Measurements from ENCODE around the gene SNTG2. TPM values are rescaled to one million over a fixed set of nuclear protein-coding genes. Genes with fewer than 3 reads are reported as not detected.

Gene SNTG2
- total RNA-seq, 2 donors from 2014 or later = 2.0 to 5.0 TPM

DNA sequence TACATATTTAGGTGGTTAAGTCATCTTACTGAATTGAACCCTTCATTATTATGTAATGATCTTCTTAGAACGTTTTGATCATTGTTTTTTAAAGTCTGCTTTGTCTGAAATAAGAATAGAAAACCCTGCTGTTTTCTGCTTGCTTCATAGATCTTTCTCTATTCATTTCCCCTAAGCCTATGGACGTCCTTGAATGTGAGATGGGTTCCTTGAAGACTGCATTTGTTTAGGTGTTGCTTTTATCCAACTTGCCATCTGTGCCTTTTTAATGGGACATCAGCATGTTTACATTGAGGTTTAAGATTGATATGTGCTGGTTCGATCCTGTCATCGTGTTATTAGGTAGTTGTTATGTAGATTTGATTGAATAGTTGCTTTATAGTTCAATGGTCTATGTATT is 95.4 kb downstream of the SNTG2 start:
- WGBS = 68% methylated on average over 4 of the region's 4 CpGs

DNA sequence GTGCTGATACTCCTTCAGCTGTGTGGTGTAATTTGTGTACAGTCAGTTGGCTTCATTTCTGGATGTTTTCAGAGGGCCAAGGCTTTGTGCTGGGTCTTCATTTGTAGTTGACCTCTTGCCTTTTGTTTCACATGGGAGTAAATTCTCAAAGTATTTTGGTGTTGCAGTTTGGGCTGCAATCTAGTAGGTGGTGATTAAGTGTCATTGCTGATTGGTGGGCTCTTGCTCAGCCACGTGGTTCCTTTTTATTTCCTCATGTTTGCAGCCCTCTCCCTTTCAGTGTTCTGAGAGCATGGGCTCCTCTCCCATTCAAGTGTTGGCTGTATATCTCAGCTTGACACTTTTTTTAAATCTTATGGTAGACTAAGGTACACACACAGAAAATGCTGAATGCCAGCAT is 96.8 kb downstream of the SNTG2 start:
- intact Hi-C loops (cut with DNase I) = no loop called here
- 4% methylated on average over 1 of the region's 1 CpG for WGBS
- TF ChIP-seq, protein P1, sequence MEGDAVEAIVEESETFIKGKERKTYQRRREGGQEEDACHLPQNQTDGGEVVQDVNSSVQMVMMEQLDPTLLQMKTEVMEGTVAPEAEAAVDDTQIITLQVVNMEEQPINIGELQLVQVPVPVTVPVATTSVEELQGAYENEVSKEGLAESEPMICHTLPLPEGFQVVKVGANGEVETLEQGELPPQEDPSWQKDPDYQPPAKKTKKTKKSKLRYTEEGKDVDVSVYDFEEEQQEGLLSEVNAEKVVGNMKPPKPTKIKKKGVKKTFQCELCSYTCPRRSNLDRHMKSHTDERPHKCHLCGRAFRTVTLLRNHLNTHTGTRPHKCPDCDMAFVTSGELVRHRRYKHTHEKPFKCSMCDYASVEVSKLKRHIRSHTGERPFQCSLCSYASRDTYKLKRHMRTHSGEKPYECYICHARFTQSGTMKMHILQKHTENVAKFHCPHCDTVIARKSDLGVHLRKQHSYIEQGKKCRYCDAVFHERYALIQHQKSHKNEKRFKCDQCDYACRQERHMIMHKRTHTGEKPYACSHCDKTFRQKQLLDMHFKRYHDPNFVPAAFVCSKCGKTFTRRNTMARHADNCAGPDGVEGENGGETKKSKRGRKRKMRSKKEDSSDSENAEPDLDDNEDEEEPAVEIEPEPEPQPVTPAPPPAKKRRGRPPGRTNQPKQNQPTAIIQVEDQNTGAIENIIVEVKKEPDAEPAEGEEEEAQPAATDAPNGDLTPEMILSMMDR (IDR thresholded peaks at IDR 0.05) = no peak
- no peak for TF ChIP-seq POLR2AphosphoS5 (IDR thresholded peaks at IDR 0.05)
- TF ChIP-seq POLR2A (IDR thresholded peaks at IDR 0.05) = no peak

More for the DNA sequence above, 95.4 kb downstream of the SNTG2 start:
- intact Hi-C loops (cut with DNase I) = no loop called here
- H3K36me3 ChIP-seq = no peaks in the 10 kb centered on the region
- no peak for TF ChIP-seq POLR2AphosphoS5 (IDR thresholded peaks at IDR 0.05)
- no peak for TF ChIP-seq POLR2A (IDR thresholded peaks at IDR 0.05)
- TF ChIP-seq, protein P1 (IDR thresholded peaks at IDR 0.05) = no peak
- no peak overlapping the region for H3K27ac ChIP-seq
- no peak overlapping the region for H3K4me3 ChIP-seq
- no peak for DNase-seq (ENCODE audit: low spot score)
- no peaks in the 10 kb centered on the region for H3K9me3 ChIP-seq
- H3K27me3 ChIP-seq (replicated peaks; ENCODE audit: insufficient read depth) = no peaks in the 10 kb centered on the region
- H3K4me1 ChIP-seq (replicated peaks) = no peaks in the 10 kb centered on the region

DNA sequence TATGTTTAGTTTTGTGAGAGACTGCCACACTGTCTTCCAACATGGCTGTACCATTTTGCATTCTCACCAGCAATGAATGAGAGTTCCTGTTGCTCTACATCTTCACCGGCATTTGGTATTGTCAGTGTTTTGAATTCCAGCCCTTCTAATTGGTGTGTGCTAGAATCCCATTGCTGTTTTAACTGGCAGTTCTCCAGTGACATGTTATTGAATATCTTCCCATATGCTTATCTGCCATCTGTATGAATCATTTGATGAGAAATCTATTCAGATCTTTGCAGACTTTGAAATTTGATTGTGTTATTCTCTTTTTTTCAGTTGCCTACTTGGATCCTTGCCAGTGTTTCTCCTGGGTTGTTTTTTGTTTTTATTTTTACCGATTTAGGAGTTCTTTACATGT is 99.0 kb downstream of the SNTG2 start:
- intact Hi-C loops (cut with DNase I) = no loop called here
- TF ChIP-seq, protein P1 (IDR thresholded peaks at IDR 0.05) = no peak
- TF ChIP-seq POLR2AphosphoS5 (IDR thresholded peaks at IDR 0.05) = no peak
- TF ChIP-seq POLR2A (IDR thresholded peaks at IDR 0.05) = no peak
- no peaks in the 10 kb centered on the region for H3K36me3 ChIP-seq
- H3K9me3 ChIP-seq = no peaks in the 10 kb centered on the region
- H3K4me3 ChIP-seq = no peak overlapping the region
- no peak for DNase-seq (ENCODE audit: low spot score)
- no peak overlapping the region for H3K27ac ChIP-seq
- H3K27me3 ChIP-seq (replicated peaks; ENCODE audit: insufficient read depth) = no peaks in the 10 kb centered on the region
- no peaks in the 10 kb centered on the region for H3K4me1 ChIP-seq (replicated peaks)
- 63% methylated on average over 2 of the region's 2 CpGs for WGBS

More for the DNA sequence above, 96.8 kb downstream of the SNTG2 start:
- no peaks in the 10 kb centered on the region for H3K27me3 ChIP-seq (replicated peaks; ENCODE audit: insufficient read depth)
- no peaks in the 10 kb centered on the region for H3K36me3 ChIP-seq
- no peaks in the 10 kb centered on the region for H3K9me3 ChIP-seq
- H3K27ac ChIP-seq = no peak overlapping the region
- no peak for DNase-seq (ENCODE audit: low spot score)
- no peak overlapping the region for H3K4me3 ChIP-seq
- no peaks in the 10 kb centered on the region for H3K4me1 ChIP-seq (replicated peaks)

- no peaks in the 10 kb centered on the region for H3K36me3 ChIP-seq
- no peaks in the 10 kb centered on the region for H3K4me1 ChIP-seq (replicated peaks)
- H3K9me3 ChIP-seq = no peaks in the 10 kb centered on the region
- no peaks in the 10 kb centered on the region for H3K27me3 ChIP-seq (replicated peaks; ENCODE audit: insufficient read depth)
- intact Hi-C loops (cut with DNase I) = no loop called here
- H3K4me3 ChIP-seq = no peak overlapping the region
- TF ChIP-seq, protein P1 (IDR thresholded peaks at IDR 0.05) = no peak
- TF ChIP-seq POLR2AphosphoS5 (IDR thresholded peaks at IDR 0.05) (no peak), POLR2A (IDR thresholded peaks at IDR 0.05) (no peak)
- DNase-seq (ENCODE audit: low spot score) = no peak
- WGBS = 41% methylated on average over 3 of the region's 3 CpGs
- no peak overlapping the region for H3K27ac ChIP-seq
Measured at GRCh38 chr2:1051075-1051474, 100.4 kb downstream of the SNTG2 start.

GRCh38 chr2:1052771-1053191 is 102.1 kb downstream of the SNTG2 start:
- H3K27ac ChIP-seq = no peak overlapping the region
- H3K4me1 ChIP-seq (replicated peaks) = no peaks in the 10 kb centered on the region
- H3K9me3 ChIP-seq = no peaks in the 10 kb centered on the region
- no peaks in the 10 kb centered on the region for H3K27me3 ChIP-seq (replicated peaks; ENCODE audit: insufficient read depth)
- WGBS = 42% methylated on average over 8 of the region's 8 CpGs
- TF ChIP-seq, protein P1 (IDR thresholded peaks at IDR 0.05) = no peak
- TF ChIP-seq POLR2A (IDR thresholded peaks at IDR 0.05) (no peak), POLR2AphosphoS5 (IDR thresholded peaks at IDR 0.05) (no peak)
- intact Hi-C loops (cut with DNase I) = no loop called here
- no peak for DNase-seq (ENCODE audit: low spot score)
- H3K36me3 ChIP-seq = no peaks in the 10 kb centered on the region
- no peak overlapping the region for H3K4me3 ChIP-seq

Measured in prostate gland (tissue), 2 donors.